Astrocyte of the hippocampus (primary cell): ENCODE data around the gene FOXO3.

Source experiments
- DNase-seq: peaks from one replicate; pipeline ENCODE4 v3.0.0; 2011; ENCODE audit warnings: low read depth, low spot score

Gene FOXO3

GRCh38 chr6:108626777-108627176 lies 66.1 kb downstream of the FOXO3 start:
- DNase-seq: no peak

GRCh38 chr6:108627692-108628550 lies 67.2 kb downstream of the FOXO3 start:
- no peak for DNase-seq

- DNase-seq: no peak
These were observed 69.5 kb downstream of the FOXO3 start for GRCh38 chr6:108630050-108630714.

- DNase-seq: no peak
These were observed 71.7 kb downstream of the FOXO3 start for GRCh38 chr6:108632441-108632840.

- DNase-seq: no peak
These were observed 72.7 kb downstream of the FOXO3 start for GRCh38 chr6:108633436-108633835.

- DNase-seq: no peak
These were observed 74.9 kb downstream of the FOXO3 start for GRCh38 chr6:108635505-108636226.

- DNase-seq: no peak
These were observed 77.2 kb downstream of the FOXO3 start for GRCh38 chr6:108637963-108638362.

- no peak for DNase-seq
These were observed 78.3 kb downstream of the FOXO3 start for GRCh38 chr6:108638993-108639392.

- no peak for DNase-seq
These were observed 79.4 kb downstream of the FOXO3 start for GRCh38 chr6:108640104-108640503.

- no peak for DNase-seq
These were observed 82.5 kb downstream of the FOXO3 start for GRCh38 chr6:108643184-108643583.

- no peak for DNase-seq
These were observed 83.5 kb downstream of the FOXO3 start for GRCh38 chr6:108644252-108644651.

GRCh38 chr6:108648191-108648590 lies 87.5 kb downstream of the FOXO3 start:
- no peak for DNase-seq

- no peak for DNase-seq
These were observed 89.6 kb downstream of the FOXO3 start for GRCh38 chr6:108650325-108650724.

- DNase-seq: peak; percentile 55
These were observed 90.1 kb downstream of the FOXO3 start for GRCh38 chr6:108650781-108651180.

GRCh38 chr6:108651340-108652227 lies 90.9 kb downstream of the FOXO3 start:
- peak; percentile 72 for DNase-seq

GRCh38 chr6:108652375-108652774 lies 91.7 kb downstream of the FOXO3 start:
- DNase-seq: no peak

GRCh38 chr6:108653949-108654348 lies 93.2 kb downstream of the FOXO3 start:
- peak; percentile 47 for DNase-seq

- no peak for DNase-seq
These were observed 93.9 kb downstream of the FOXO3 start for GRCh38 chr6:108654465-108655106.

GRCh38 chr6:108655806-108656651 lies 95.3 kb downstream of the FOXO3 start:
- peak; percentile 41 for DNase-seq

GRCh38 chr6:108656836-108657235 lies 96.1 kb downstream of the FOXO3 start:
- no peak for DNase-seq
